ENCODE measurements around the gene APC.

DNA sequence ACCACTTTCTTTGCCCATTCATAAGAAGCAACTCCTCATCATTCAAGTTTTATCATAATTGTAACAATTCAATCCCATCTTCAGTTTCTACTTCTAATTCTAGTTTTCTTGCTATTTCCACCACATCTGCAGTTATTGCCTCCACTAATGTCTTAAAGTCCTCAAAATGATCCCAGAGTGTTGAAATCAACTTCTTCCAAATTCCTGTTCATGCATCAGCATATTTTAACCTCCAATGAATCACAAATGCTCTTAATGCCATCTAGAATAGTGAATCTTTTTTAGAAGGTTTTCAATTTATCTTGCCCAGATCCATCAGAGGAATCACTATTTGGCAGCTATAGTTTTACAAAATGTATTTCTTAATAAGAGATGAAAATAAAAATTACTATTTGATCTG lies 120.2 kb downstream of the APC start:
- TF ChIP-seq, protein P1, sequence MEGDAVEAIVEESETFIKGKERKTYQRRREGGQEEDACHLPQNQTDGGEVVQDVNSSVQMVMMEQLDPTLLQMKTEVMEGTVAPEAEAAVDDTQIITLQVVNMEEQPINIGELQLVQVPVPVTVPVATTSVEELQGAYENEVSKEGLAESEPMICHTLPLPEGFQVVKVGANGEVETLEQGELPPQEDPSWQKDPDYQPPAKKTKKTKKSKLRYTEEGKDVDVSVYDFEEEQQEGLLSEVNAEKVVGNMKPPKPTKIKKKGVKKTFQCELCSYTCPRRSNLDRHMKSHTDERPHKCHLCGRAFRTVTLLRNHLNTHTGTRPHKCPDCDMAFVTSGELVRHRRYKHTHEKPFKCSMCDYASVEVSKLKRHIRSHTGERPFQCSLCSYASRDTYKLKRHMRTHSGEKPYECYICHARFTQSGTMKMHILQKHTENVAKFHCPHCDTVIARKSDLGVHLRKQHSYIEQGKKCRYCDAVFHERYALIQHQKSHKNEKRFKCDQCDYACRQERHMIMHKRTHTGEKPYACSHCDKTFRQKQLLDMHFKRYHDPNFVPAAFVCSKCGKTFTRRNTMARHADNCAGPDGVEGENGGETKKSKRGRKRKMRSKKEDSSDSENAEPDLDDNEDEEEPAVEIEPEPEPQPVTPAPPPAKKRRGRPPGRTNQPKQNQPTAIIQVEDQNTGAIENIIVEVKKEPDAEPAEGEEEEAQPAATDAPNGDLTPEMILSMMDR (conservative IDR thresholded peaks at IDR 0.05 in 1 of 2, IDR thresholded peaks at IDR 0.05 in 1 of 2; ENCODE audit: extremely low read depth in 1 of 2, insufficient read depth in 1 of 2, low read depth in 1 of 2, low read length in 2 of 2): no peak
- no peak for TF ChIP-seq EZH2 (IDR thresholded peaks at IDR 0.05; ENCODE audit: borderline replicate concordance, low read length)
